ENCODE measurements around the gene CISTR.

Gene CISTR

GRCh38 chr12:53703756-53704155 lies 48.0 kb downstream of the CISTR start:
- TF ChIP-seq CTCF (IDR thresholded peaks at IDR 0.05; ENCODE audit: extremely low read depth, missing control alignments) = no peak
- DNase-seq (ENCODE audit: low spot score) = no peak

- TF ChIP-seq CTCF (IDR thresholded peaks at IDR 0.05; ENCODE audit: extremely low read depth, missing control alignments) = peak; percentile 93
- DNase-seq (ENCODE audit: low spot score) = peak; percentile 80
Observed at GRCh38 chr12:53701518-53702264, 50.1 kb downstream of the CISTR start.

GRCh38 chr12:53700567-53700966 lies 51.2 kb downstream of the CISTR start:
- TF ChIP-seq CTCF (IDR thresholded peaks at IDR 0.05; ENCODE audit: extremely low read depth, missing control alignments) = no peak

GRCh38 chr12:53699678-53700025 lies 52.1 kb downstream of the CISTR start:
- no peak for TF ChIP-seq CTCF (IDR thresholded peaks at IDR 0.05; ENCODE audit: extremely low read depth, missing control alignments)
- DNase-seq (ENCODE audit: low spot score) = no peak

More at GRCh38 chr12:53700567-53700966, 51.2 kb downstream of the CISTR start:
- DNase-seq (ENCODE audit: low spot score) = no peak

- no peak for DNase-seq (ENCODE audit: low spot score)
- TF ChIP-seq CTCF (IDR thresholded peaks at IDR 0.05; ENCODE audit: extremely low read depth, missing control alignments) = no peak
Observed at GRCh38 chr12:53698948-53699677, 52.7 kb downstream of the CISTR start.

GRCh38 chr12:53696655-53697331 lies 55.0 kb downstream of the CISTR start:
- TF ChIP-seq CTCF (IDR thresholded peaks at IDR 0.05; ENCODE audit: extremely low read depth, missing control alignments) = no peak
- DNase-seq (ENCODE audit: low spot score) = no peak
